Mucosa of descending colon (tissue), 3 donors: ENCODE data around the gene PIP5K1C. TPM values are rescaled to one million over a fixed set of nuclear protein-coding genes. Genes with fewer than 3 reads are reported as not detected.
A peak's percentile ranks its signal among the peaks of the same experiment; 100 is the strongest.
"Not testable (repeated sequence)": the region's sequence is repeated elsewhere in the genome, so short reads cannot be mapped to it uniquely, and the experiment has no call there.

Experiments used
- ATAC-seq: fragments of 200-7000 bp; cut with Tn5 transposase; one replicate; pipeline ENCODE4 v1.9.1; 2020; ENCODE audit warnings: mild to moderate bottlenecking, moderate library complexity
- DNase-seq, 3 donors: peaks; one replicate each; pipeline ENCODE4 v3.0.0-alpha.2; 2020
- H3K36me3 ChIP-seq: fragments of 200-600 bp; one replicate; pipeline ENCODE4 v1.8.0; 2021; ENCODE audit warnings: low read depth, mild to moderate bottlenecking
- H3K4me1 ChIP-seq: fragments of 200-600 bp; one replicate; pipeline ENCODE4 v1.8.0; 2021; ENCODE audit warnings: low read depth, mild to moderate bottlenecking
- H3K4me3 ChIP-seq: fragments of 200-600 bp; one replicate; pipeline ENCODE4 v1.8.0; 2021; ENCODE audit warnings: mild to moderate bottlenecking
- H3K9me3 ChIP-seq: fragments of 200-600 bp; one replicate; pipeline ENCODE4 v1.8.0; 2021; ENCODE audit warnings: mild to moderate bottlenecking
- intact Hi-C, 2 donors: fragments of 100-400 bp; cut with DNase I in 1 of 2; cut with micrococcal nuclease in 1 of 2; formaldehyde crosslinking; loops; one replicate each; pipeline versions ENCODE4 v1.11.0 to v1.11.1; 2022; cut with DNase I, micrococcal nuclease
- total RNA-seq, 3 donors: library from RNA; stranded (reverse); fragmentation: NEBNext Ultra II Directional in 2 of 3; extraction: Animal tissue kit (Norgen Biotek cat#: 25700) in 2 of 3; gene quantifications; one replicate each; pipeline versions ENCODE4 v1.2.1 to v1.2.4, GENCODE V29; 2021 to 2023
- TF ChIP-seq, protein P1 (sequence below): fragments of 200-600 bp; IDR thresholded peaks from one replicate; pipeline ENCODE4 v1.8.0; 2022; ENCODE audit warnings: antibody characterized with exemption, mild to moderate bottlenecking
- donor health status: DM: no; HTN: no; CAD: no; lungs with moderate emphysema.
- donor health status: DM: no; HTN: no; CAD: no.
- donor health status: DM: no; HTN: yes; CAD: no.

PIP5K1C gene
- total RNA-seq, 3 donors from 2014 or later, result 23.1 to 95.2 (median 23.2) TPM

DNA sequence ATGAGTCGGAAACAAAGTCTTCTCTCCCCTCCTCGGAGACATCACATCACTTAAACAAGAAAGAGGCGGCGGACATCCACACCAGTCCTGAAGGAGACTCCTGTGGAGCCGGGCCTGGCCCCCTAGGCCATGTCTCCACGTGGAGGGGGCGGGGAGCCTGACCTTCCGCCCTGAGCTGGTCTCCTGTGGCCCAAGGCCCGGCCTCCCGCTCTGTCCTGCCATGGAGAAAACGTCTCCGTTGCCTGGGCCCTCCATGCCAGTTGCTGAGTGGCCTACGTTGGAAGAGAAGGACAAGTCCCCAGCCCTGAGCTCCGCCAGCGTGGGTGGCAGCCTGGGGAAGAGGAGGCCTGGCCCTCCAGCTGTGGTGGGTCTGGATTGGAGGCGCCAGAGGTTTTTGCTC lies 68.2 kb downstream of the PIP5K1C start:
- H3K4me3 ChIP-seq, result no peak overlapping the region
- ATAC-seq (no peak), DNase-seq (peak in 1 of 3 donors; percentile 44)
- TF ChIP-seq, protein P1, sequence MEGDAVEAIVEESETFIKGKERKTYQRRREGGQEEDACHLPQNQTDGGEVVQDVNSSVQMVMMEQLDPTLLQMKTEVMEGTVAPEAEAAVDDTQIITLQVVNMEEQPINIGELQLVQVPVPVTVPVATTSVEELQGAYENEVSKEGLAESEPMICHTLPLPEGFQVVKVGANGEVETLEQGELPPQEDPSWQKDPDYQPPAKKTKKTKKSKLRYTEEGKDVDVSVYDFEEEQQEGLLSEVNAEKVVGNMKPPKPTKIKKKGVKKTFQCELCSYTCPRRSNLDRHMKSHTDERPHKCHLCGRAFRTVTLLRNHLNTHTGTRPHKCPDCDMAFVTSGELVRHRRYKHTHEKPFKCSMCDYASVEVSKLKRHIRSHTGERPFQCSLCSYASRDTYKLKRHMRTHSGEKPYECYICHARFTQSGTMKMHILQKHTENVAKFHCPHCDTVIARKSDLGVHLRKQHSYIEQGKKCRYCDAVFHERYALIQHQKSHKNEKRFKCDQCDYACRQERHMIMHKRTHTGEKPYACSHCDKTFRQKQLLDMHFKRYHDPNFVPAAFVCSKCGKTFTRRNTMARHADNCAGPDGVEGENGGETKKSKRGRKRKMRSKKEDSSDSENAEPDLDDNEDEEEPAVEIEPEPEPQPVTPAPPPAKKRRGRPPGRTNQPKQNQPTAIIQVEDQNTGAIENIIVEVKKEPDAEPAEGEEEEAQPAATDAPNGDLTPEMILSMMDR, result no peak
- no peaks in the 10 kb centered on the region for H3K9me3 ChIP-seq
- intact Hi-C loops, result no loop called here
- H3K36me3 ChIP-seq, result no peaks in the 10 kb centered on the region
- peaks cover 5% of the 10 kb centered on the region for H3K4me1 ChIP-seq

DNA sequence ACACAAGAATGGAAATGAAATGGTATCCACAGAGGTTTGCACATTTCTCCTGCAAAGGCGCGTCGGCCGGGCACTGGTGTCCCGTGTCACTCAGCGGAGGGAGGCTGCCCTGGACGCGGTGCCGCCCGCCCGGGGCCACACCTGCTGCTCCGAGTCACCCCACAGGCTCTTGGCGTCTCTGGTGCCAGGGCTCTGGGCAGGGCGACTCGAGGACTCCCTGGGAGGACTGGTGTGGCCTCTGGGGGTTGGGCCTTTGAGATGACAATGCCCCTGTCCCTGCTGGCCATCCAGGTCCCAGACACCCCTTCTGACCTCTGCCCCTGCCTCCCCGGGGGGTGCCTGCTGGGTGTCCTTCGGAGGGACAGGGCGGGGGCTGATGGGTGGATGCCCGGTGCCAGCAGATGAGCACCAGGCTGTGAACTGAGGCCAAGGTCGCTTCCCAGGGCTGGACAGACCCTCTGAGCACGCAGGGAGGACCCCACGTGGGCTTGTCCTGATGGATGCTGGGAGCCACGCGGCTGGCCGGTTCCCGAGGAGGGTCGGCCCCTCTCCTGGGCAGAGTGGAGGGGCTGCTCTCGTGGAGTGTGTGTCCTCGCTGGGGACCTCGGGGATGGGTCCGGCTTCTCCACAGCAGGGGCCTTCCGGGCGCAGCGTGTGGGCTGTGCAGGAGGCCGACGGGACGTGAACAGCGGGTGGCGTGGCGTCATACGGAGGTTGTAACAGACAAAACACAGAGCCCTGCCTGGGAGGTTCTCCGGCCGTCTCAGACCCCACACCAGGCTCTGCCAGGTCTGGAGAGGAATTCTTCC lies 69.0 kb downstream of the PIP5K1C start:
- TF ChIP-seq, protein P1, result no peak
- H3K9me3 ChIP-seq, result no peaks in the 10 kb centered on the region

DNA sequence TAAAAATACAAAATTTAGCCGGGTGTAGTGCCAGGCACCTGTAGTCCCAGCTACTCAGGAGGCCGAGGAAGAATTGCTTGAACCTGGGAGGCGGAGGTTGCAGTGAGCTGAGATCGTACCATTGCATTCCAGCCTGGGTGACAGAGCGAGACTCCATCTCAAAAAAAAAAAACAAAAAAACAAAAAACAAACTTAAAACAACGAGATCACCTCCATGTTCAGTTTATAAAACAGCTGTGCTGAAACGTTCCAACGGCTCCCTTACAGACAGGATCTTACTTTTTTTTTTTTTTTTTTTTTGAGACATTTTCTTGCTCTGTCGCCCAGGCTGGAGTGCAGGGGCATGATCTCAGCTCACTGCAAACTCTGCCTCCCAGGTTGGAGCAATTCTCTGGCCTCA lies 71.5 kb downstream of the PIP5K1C start:
- peaks cover 18% of the 10 kb centered on the region for H3K4me1 ChIP-seq
- H3K36me3 ChIP-seq, intact Hi-C loops, H3K4me3 ChIP-seq, H3K9me3 ChIP-seq, DNase-seq, ATAC-seq: not testable (repeated sequence)

More for the DNA sequence above, 69.0 kb downstream of the PIP5K1C start:
- ATAC-seq, result no peak
- H3K4me3 ChIP-seq, result no peak overlapping the region
- intact Hi-C loops, result no loop called here
- DNase-seq, result peak in 1 of 3 donors; percentile 45
- peaks cover 7% of the 10 kb centered on the region for H3K4me1 ChIP-seq
- no peaks in the 10 kb centered on the region for H3K36me3 ChIP-seq

DNA sequence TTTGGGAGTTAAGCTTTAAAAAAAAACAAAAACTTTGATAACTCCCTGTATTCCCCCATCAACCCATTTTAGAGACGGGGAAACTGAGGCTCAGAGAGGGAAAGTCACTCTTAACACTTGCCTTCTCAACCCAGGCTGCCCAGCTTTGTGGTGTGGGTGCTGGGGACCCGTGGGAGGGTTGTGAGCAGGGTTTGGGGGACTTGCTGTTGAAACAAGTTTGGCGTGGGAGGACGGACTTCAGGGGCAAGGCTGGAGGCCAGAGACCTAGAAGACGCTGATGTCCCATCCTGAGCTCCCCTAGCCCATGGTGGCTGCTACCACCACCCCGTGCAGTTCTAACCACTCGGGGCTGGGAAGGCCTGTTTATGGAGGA lies 72.9 kb downstream of the PIP5K1C start:
- DNase-seq (peak in 1 of 3 donors; percentile 48), ATAC-seq (no peak)
- intact Hi-C loops, result no loop called here
- Histone ChIP-seq H3K9me3 (no peaks in the 10 kb centered on the region), H3K36me3 (no peaks in the 10 kb centered on the region), H3K4me3 (no peak overlapping the region), H3K4me1 (peaks cover 18% of the 10 kb centered on the region)
- TF ChIP-seq, protein P1, result no peak

DNA sequence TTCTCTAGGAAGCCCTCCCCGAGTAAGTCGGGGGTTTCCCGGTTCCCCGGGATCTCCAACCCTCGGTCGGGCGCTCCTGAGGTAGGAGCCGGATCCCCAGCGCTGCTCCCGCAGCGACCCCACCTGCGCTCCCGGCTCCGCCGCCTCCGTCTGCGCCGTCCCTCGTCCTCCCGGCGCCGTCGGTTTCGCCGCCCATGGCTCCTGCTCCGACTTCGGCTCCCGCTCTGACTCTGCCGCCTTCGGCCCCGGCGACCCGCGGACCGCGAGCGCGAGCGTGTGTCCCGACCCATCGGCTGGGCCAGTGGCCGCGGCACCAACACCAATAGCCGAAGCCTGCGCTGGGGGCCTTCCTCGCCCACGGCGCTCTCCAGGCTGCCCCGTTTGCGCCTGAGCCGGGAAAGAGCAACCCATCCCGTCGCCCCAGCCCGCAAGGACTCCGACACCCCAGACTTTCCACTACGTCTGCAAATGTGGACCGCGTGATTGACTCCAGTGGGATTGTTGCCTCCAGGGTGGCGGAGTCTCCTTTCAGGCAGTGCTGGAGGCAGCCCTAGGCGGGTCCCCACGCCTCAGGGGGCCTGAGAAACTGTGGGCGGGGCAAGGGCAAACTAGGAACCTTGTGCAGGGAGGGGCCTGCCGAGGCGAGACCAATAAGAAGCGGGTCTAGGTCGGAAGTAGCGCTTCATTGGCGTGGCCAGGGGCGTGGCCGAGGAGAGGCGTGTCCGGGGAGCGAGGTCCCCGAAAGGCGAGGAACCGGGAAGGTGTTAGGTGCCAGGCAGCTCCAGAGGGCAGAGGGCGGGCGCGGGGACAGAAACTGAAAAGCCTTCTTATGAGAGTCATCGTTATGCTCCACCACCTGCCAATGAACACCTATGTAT lies 73.6 kb downstream of the PIP5K1C start, which contains the start of gene CACTIN:
TSS of gene CACTIN (minus strand) at position 318 of the 878 bp plus-strand sequence. CDS start at position 290, 28 bp downstream.
- DNase-seq (peak; percentile 99 to 100 (median 100)), ATAC-seq (peak; percentile 98)
- TF ChIP-seq, protein P1, result no peak
- H3K36me3 ChIP-seq, result no peaks in the 10 kb centered on the region
- peak within 1 kb of the TSS; percentile 96 for H3K4me3 ChIP-seq
- H3K9me3 ChIP-seq, result no peaks in the 10 kb centered on the region
- intact Hi-C loops, result no loop called here
- peaks cover 18% of the 10 kb centered on the region for H3K4me1 ChIP-seq
